Activated T-cell treated with anti-CD3 and anti-CD28 coated beads for 1 hour (primary cell): ENCODE data around the gene FCGBP.

Experiments
- DNase-seq: peaks from one replicate; pipeline ENCODE4 v3.0.0-alpha.2; 2020; ENCODE audit warnings: low read depth

FCGBP gene

GRCh38 chr19:39946532-39946931 is 12.1 kb upstream of the FCGBP start:
- DNase-seq: no peak

- no peak for DNase-seq
Measured at GRCh38 chr19:39943586-39943985, 9.2 kb upstream of the FCGBP start.

- DNase-seq: no peak
Measured at GRCh38 chr19:39942366-39942730, 7.9 kb upstream of the FCGBP start.

GRCh38 chr19:39941615-39942365 is 7.4 kb upstream of the FCGBP start:
- DNase-seq: peak; percentile 25

- no peak for DNase-seq
Measured at GRCh38 chr19:39941151-39941550, 6.7 kb upstream of the FCGBP start.

- no peak for DNase-seq
Measured at GRCh38 chr19:39940221-39940833, 5.9 kb upstream of the FCGBP start.

GRCh38 chr19:39939556-39939955 is 5.1 kb upstream of the FCGBP start:
- no peak for DNase-seq

- DNase-seq: no peak
Measured at GRCh38 chr19:39937787-39938186, 3.4 kb upstream of the FCGBP start.

GRCh38 chr19:39937094-39937720 is 2.8 kb upstream of the FCGBP start:
- DNase-seq: no peak

GRCh38 chr19:39936622-39937021 is 2.2 kb upstream of the FCGBP start:
- no peak for DNase-seq

GRCh38 chr19:39936020-39936419 is 1.6 kb upstream of the FCGBP start:
- no peak for DNase-seq

GRCh38 chr19:39935364-39935661 is 879 bp upstream of the FCGBP start:
- DNase-seq: no peak

- no peak for DNase-seq
Measured at GRCh38 chr19:39929750-39930149, 4.7 kb downstream of the FCGBP start.

- DNase-seq: no peak
Measured at GRCh38 chr19:39928357-39928725, 6.1 kb downstream of the FCGBP start.

GRCh38 chr19:39927524-39928356 is 6.7 kb downstream of the FCGBP start:
- DNase-seq: no peak

- no peak for DNase-seq
Measured at GRCh38 chr19:39927076-39927475, 7.4 kb downstream of the FCGBP start.

- DNase-seq: no peak
Measured at GRCh38 chr19:39926170-39926760, 8.2 kb downstream of the FCGBP start.

GRCh38 chr19:39924952-39925351 is 9.5 kb downstream of the FCGBP start:
- no peak for DNase-seq

GRCh38 chr19:39924389-39924788 is 10.0 kb downstream of the FCGBP start:
- DNase-seq: no peak

GRCh38 chr19:39923862-39924261 is 10.6 kb downstream of the FCGBP start:
- DNase-seq: no peak

GRCh38 chr19:39919976-39920375 is 14.5 kb downstream of the FCGBP start:
- DNase-seq: no peak

GRCh38 chr19:39918183-39918651 is 16.2 kb downstream of the FCGBP start:
- DNase-seq: no peak
